Ishikawa (cell line): ENCODE measurements around the gene CEMIP.

Experiments
- CEBPB ChIP-seq: IDR thresholded peaks from 2 replicates; pipeline ENCODE4 v1.6.1; 2012
- CREB1 ChIP-seq: IDR thresholded peaks from 2 replicates; pipeline ENCODE4 v1.6.1; 2012; ENCODE audit warnings: low read depth
- EGR1 ChIP-seq: IDR thresholded peaks from 2 replicates; pipeline ENCODE4 v1.6.1; 2012
- EP300 ChIP-seq: IDR thresholded peaks from 2 replicates; pipeline ENCODE4 v1.6.1; 2012; ENCODE audit warnings: borderline replicate concordance
- FOXM1 ChIP-seq: IDR thresholded peaks from 2 replicates; pipeline ENCODE4 v1.6.1; 2012; ENCODE audit warnings: low read depth, borderline replicate concordance
- MAX ChIP-seq: IDR thresholded peaks from 2 replicates; pipeline ENCODE4 v1.6.1; 2012
- NFIC ChIP-seq: IDR thresholded peaks from 2 replicates; pipeline ENCODE4 v1.6.1; 2012
- RAD21 ChIP-seq: IDR thresholded peaks from 2 replicates; pipeline ENCODE4 v1.6.1; 2012; ENCODE audit warnings: low read depth
- REST ChIP-seq: IDR thresholded peaks from 2 replicates; pipeline ENCODE4 v1.6.1; 2012; ENCODE audit warnings: low read depth, mild to moderate bottlenecking
- TAF1 ChIP-seq: IDR thresholded peaks from 2 replicates; pipeline ENCODE4 v1.6.1; 2012; ENCODE audit warnings: low read depth, mild to moderate bottlenecking
- TCF12 ChIP-seq: IDR thresholded peaks from 2 replicates; pipeline ENCODE4 v1.6.1; 2012; ENCODE audit warnings: low read depth
- TEAD4 ChIP-seq: IDR thresholded peaks from 2 replicates; pipeline ENCODE4 v1.6.1; 2012
- USF1 ChIP-seq: IDR thresholded peaks from 2 replicates; pipeline ENCODE4 v1.6.1; 2012
- YY1 ChIP-seq: IDR thresholded peaks from 2 replicates; pipeline ENCODE4 v1.6.1; 2012; ENCODE audit warnings: low read depth
- ZBTB7A ChIP-seq: IDR thresholded peaks from 2 replicates; pipeline ENCODE4 v1.6.1; 2012; ENCODE audit warnings: low read depth

CEMIP gene

GRCh38 chr15:80832686-80833085 lies 53.5 kb downstream of the CEMIP start:
- TF ChIP-seq REST (no peak), CREB1 (no peak), CEBPB (no peak), ZBTB7A (no peak), TEAD4 (no peak), NFIC (no peak), YY1 (no peak), EP300 (no peak), MAX (no peak), TAF1 (no peak), EGR1 (no peak), TCF12 (no peak), RAD21 (no peak)

GRCh38 chr15:80834402-80834801 lies 55.2 kb downstream of the CEMIP start:
- TF ChIP-seq FOXM1: no peak
- TF ChIP-seq TAF1: no peak
- no peak for TF ChIP-seq EGR1
- TF ChIP-seq NFIC: no peak
- TF ChIP-seq TCF12: no peak
- TF ChIP-seq MAX: no peak
- no peak for TF ChIP-seq RAD21
- no peak for TF ChIP-seq ZBTB7A
- TF ChIP-seq TEAD4: no peak
- TF ChIP-seq REST: no peak
- TF ChIP-seq CREB1: no peak
- no peak for TF ChIP-seq EP300
- TF ChIP-seq USF1: no peak
- TF ChIP-seq CEBPB: no peak

GRCh38 chr15:80834906-80835305 lies 55.7 kb downstream of the CEMIP start:
- TF ChIP-seq FOXM1 (no peak), YY1 (no peak), REST (no peak)

GRCh38 chr15:80835336-80835735 lies 56.2 kb downstream of the CEMIP start:
- TF ChIP-seq RAD21 (peak; percentile 42), CREB1 (no peak)

- TF ChIP-seq FOXM1 (no peak), TEAD4 (no peak), TCF12 (no peak), EP300 (no peak), REST (no peak), ZBTB7A (no peak), MAX (no peak), NFIC (no peak), CREB1 (no peak), USF1 (no peak), TAF1 (no peak), RAD21 (no peak), CEBPB (no peak), YY1 (no peak), EGR1 (no peak)
Observed at GRCh38 chr15:80836223-80836622, 57.1 kb downstream of the CEMIP start.
